ENCODE measurements around the gene DIS3L2. TPM values are rescaled to one million over a fixed set of nuclear protein-coding genes. Genes with fewer than 3 reads are reported as not detected.

The DIS3L2 gene
- total RNA-seq, 6 experiments from 2014 or later = 18.2 to 23.6 (median 21.6) TPM

DNA sequence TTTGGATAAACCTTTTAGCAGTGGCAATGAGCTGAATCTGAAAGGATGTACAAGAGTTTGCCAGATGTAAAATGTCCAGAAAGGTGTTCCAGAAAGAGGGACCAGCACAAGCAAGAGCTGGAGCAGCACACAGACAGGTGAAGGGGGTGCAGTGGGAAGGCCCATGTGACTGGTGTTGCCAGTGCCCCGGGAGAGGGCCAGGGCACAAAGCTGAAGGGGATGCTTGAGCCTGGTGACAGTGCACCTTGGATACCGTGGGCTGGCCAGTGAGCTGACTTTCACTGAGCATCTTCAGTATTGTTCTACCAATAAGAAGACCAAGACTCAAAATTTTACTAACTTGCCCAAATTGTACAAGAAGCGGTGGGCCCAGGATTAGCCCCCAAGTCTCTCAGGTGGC lies 284.7 kb downstream of the DIS3L2 start:
- Mint-ChIP-seq H3K27ac (no peak overlapping the region), H3K4me1 (ENCODE audit: low read depth) (no peaks in the 10 kb centered on the region), H3K9me3 (no peaks in the 10 kb centered on the region), H3K4me3 (no peak overlapping the region), H3K27me3 (ENCODE audit: insufficient read depth) (no peaks in the 10 kb centered on the region; the same call in 1 of the 2 replicates), H3K36me3 (ENCODE audit: low read depth) (0 out of 2 replicates have a peak, but pooled peaks cover 5% of the 10 kb centered on the region)
- TF ChIP-seq, protein P1, sequence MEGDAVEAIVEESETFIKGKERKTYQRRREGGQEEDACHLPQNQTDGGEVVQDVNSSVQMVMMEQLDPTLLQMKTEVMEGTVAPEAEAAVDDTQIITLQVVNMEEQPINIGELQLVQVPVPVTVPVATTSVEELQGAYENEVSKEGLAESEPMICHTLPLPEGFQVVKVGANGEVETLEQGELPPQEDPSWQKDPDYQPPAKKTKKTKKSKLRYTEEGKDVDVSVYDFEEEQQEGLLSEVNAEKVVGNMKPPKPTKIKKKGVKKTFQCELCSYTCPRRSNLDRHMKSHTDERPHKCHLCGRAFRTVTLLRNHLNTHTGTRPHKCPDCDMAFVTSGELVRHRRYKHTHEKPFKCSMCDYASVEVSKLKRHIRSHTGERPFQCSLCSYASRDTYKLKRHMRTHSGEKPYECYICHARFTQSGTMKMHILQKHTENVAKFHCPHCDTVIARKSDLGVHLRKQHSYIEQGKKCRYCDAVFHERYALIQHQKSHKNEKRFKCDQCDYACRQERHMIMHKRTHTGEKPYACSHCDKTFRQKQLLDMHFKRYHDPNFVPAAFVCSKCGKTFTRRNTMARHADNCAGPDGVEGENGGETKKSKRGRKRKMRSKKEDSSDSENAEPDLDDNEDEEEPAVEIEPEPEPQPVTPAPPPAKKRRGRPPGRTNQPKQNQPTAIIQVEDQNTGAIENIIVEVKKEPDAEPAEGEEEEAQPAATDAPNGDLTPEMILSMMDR (IDR thresholded peaks at IDR 0.05) = no peak
- DNase-seq = no peak

DNA sequence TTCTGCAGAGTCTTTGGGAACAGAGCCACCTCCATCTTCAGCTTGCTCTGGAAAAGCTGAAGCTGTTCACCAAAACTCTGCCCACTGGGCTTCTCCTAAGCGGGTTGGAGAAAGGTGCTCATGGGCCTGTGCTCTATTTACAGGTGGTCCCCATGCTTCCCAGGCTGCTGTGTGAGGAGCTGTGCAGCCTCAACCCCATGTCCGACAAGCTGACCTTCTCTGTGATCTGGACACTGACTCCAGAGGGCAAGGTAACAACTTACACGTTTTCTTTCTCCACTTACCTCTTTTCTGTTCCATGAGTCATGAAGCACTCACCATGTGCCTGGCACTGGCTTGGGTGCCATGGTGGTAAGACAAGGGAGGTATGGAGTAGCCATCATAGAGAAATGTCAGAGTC lies 287.6 kb downstream of the DIS3L2 start:
- H3K9me3 Mint-ChIP-seq = no peaks in the 10 kb centered on the region
- no peak for DNase-seq
- no peaks in the 10 kb centered on the region; the same call in 1 of the 2 replicates for H3K27me3 Mint-ChIP-seq (ENCODE audit: insufficient read depth)
- H3K4me3 Mint-ChIP-seq = no peak overlapping the region
- no peaks in the 10 kb centered on the region for H3K4me1 Mint-ChIP-seq (ENCODE audit: low read depth)
- H3K27ac Mint-ChIP-seq = no peak overlapping the region
- TF ChIP-seq, protein P1 (IDR thresholded peaks at IDR 0.05) = no peak
- H3K36me3 Mint-ChIP-seq (ENCODE audit: low read depth) = peaks cover 10% of the 10 kb centered on the region; the same call in 1 of the 2 replicates

DNA sequence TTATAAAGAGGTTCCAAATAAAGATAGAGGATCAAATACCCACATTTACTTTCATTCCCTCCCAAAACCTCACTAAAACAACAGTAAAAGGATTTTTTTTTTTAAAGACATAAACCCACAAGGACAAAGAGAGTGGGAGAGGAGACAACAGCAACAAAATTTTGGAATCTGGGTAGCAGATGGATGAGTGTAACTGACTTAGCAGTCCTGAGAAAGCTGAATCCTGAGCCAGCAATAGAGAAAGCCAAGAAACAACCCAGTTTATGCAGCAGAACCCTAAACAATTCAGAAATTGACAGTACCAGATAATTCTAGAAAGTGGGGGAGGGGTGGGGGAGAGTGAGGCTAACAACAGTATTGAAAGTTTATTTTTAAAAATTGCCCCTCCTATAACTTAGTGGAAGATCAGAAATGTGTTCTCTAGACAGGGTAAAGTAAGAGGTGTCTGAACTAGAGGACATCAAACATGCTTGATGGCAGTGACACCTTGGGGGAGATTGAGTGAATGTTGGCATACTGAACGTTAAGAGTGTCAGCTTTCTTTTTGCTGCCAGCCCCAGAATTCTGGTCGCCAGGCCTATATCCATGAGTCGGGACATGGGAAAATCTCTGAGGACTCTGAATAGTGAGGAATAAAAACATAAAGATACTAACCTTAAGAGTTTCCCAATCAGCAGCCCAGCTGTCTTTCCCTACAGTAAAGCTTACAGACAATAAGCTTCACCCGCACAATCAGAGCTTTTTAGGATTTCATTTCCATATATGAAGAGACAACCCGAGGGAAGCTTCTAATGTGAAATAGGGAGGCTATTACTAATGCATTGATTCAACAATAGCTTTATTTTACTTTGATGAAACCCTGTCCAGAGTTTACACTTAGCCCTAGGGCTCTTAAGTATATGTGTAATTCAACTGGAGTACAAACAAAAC lies 289.0 kb downstream of the DIS3L2 start:
- TF ChIP-seq, protein P1 (IDR thresholded peaks at IDR 0.05) = no peak
- Mint-ChIP-seq H3K4me1 (ENCODE audit: low read depth) (no peaks in the 10 kb centered on the region), H3K27ac (no peak overlapping the region), H3K4me3 (no peak overlapping the region), H3K9me3 (no peaks in the 10 kb centered on the region), H3K27me3 (ENCODE audit: insufficient read depth) (no peaks in the 10 kb centered on the region; the same call in 1 of the 2 replicates), H3K36me3 (ENCODE audit: low read depth) (peaks cover 10% of the 10 kb centered on the region; the same call in 1 of the 2 replicates)
- no peak for DNase-seq

DNA sequence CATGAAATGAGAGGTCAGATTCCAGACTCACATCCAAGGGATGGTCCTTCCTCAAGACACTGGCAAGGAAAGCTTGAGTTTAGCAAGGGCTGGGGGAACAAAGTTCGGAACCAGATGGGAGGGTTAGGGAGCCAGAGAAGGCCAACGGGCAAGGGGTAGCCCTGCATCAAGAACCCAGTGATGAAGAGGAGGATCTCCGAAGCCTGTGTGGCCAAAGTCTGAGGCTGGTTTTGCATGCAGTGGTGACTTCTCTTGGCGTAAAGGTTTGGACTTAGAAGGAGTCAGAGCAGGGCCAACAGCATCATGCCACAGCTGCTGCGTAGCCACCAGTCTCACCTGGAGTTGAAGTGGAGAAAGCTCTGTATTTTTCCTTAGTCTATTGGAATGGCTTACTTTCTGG lies 293.5 kb downstream of the DIS3L2 start:
- Mint-ChIP-seq H3K9me3 (no peaks in the 10 kb centered on the region), H3K27ac (no peak overlapping the region), H3K4me1 (ENCODE audit: low read depth) (peaks cover 15% of the 10 kb centered on the region), H3K4me3 (no peak overlapping the region), H3K36me3 (ENCODE audit: low read depth) (peaks cover 10% of the 10 kb centered on the region), H3K27me3 (ENCODE audit: insufficient read depth) (peaks cover 6% of the 10 kb centered on the region)
- TF ChIP-seq, protein P1 (IDR thresholded peaks at IDR 0.05) = no peak
- DNase-seq = no peak

DNA sequence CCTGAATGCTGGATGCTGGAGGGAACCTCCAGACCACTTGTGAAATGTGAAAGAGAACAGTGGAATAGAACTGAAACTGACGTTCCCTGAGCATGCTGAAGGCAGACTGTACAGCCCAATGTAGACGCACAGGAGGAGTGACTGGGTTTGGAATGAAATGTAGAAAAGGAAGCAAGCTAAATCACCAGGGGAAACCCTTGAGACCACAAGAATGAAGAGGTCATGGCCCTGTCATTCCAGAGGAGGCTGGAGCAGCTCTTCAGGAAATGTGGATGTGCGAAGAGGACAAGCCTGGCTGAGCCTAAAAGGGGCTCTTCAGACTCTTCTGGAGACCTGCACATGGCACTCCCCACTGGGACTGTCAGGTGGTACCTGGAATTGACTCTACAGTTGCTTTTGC lies 298.6 kb downstream of the DIS3L2 start:
- Mint-ChIP-seq H3K4me3 (peak overlapping the region; percentile 82), H3K27me3 (ENCODE audit: insufficient read depth) (peaks cover 6% of the 10 kb centered on the region), H3K27ac (peak overlapping the region; percentile 71), H3K36me3 (ENCODE audit: low read depth) (peaks cover 36% of the 10 kb centered on the region), H3K4me1 (ENCODE audit: low read depth) (peaks cover 39% of the 10 kb centered on the region), H3K9me3 (no peaks in the 10 kb centered on the region)
- TF ChIP-seq, protein P1 (IDR thresholded peaks at IDR 0.05) = no peak
- peak; percentile 89 for DNase-seq
